GM21447 (cell line): ENCODE results near the gene RHBDF2.

Experiments
- ATAC-seq: cut with Tn5 transposase; IDR thresholded peaks from one replicate; pipeline ENCODE4 v1.9.1; 2021; ENCODE audit not compliant: unreplicated experiment

RHBDF2 gene

GRCh38 chr17:76441686-76442340 is 59.4 kb downstream of the RHBDF2 start:
- no peak for ATAC-seq

GRCh38 chr17:76440751-76441362 is 60.4 kb downstream of the RHBDF2 start:
- ATAC-seq, result no peak

- ATAC-seq, result no peak
Observed at GRCh38 chr17:76439314-76439928, 61.8 kb downstream of the RHBDF2 start.

- ATAC-seq, result no peak
Observed at GRCh38 chr17:76438906-76439305, 62.3 kb downstream of the RHBDF2 start.

GRCh38 chr17:76437467-76438402 is 63.5 kb downstream of the RHBDF2 start:
- no peak for ATAC-seq

- no peak for ATAC-seq
Observed at GRCh38 chr17:76435751-76436150, 65.5 kb downstream of the RHBDF2 start.

GRCh38 chr17:76434870-76435269 is 66.4 kb downstream of the RHBDF2 start:
- ATAC-seq, result no peak

GRCh38 chr17:76433693-76434092 is 67.5 kb downstream of the RHBDF2 start:
- ATAC-seq, result no peak

GRCh38 chr17:76432712-76433336 is 68.4 kb downstream of the RHBDF2 start:
- no peak for ATAC-seq

GRCh38 chr17:76432004-76432403 is 69.2 kb downstream of the RHBDF2 start:
- no peak for ATAC-seq

GRCh38 chr17:76431509-76431908 is 69.7 kb downstream of the RHBDF2 start:
- no peak for ATAC-seq

- no peak for ATAC-seq
Observed at GRCh38 chr17:76428511-76428910, 72.7 kb downstream of the RHBDF2 start.

GRCh38 chr17:76427501-76428231 is 73.6 kb downstream of the RHBDF2 start:
- ATAC-seq, result no peak

- ATAC-seq, result no peak
Observed at GRCh38 chr17:76426853-76427252, 74.4 kb downstream of the RHBDF2 start.

GRCh38 chr17:76422860-76423259 is 78.4 kb downstream of the RHBDF2 start:
- no peak for ATAC-seq

GRCh38 chr17:76422406-76422805 is 78.8 kb downstream of the RHBDF2 start:
- no peak for ATAC-seq

GRCh38 chr17:76421044-76421407 is 80.2 kb downstream of the RHBDF2 start:
- ATAC-seq, result no peak
